ENCODE measurements around the gene FBXW8.

FBXW8 gene

GRCh38 chr12:116996093-116996492 lies 85.3 kb downstream of the FBXW8 start:
- no peak for DNase-seq (ENCODE audit: low read depth)

GRCh38 chr12:116996621-116997020 lies 85.9 kb downstream of the FBXW8 start:
- DNase-seq (ENCODE audit: low read depth): no peak

DNA sequence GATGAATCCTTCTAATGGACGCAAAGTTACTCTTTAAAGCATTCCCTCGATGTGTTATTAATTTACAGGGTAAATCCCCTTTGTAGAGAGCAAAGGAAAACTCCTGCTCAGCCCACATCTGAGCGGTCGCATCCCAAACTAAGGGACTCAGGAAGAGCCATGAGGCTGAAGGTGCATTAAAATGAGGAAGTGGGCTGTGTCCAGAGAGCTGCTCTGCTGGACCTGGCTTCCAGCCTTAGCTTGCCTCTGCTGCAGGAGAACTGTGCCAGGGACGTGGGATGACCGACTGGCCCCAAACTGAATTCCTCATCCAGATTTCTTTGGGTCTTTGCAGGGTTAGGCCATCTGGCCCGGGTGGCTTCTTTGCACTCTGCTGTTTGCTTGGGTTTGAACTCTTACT lies 88.3 kb downstream of the FBXW8 start:
- no peak for DNase-seq (ENCODE audit: low read depth)

GRCh38 chr12:117000316-117000715 lies 89.6 kb downstream of the FBXW8 start:
- no peak for DNase-seq (ENCODE audit: low read depth)

GRCh38 chr12:117002051-117002817 lies 91.5 kb downstream of the FBXW8 start:
- DNase-seq (ENCODE audit: low read depth): no peak

- DNase-seq (ENCODE audit: low read depth): no peak
Measured at GRCh38 chr12:117003883-117004404, 93.2 kb downstream of the FBXW8 start.

DNA sequence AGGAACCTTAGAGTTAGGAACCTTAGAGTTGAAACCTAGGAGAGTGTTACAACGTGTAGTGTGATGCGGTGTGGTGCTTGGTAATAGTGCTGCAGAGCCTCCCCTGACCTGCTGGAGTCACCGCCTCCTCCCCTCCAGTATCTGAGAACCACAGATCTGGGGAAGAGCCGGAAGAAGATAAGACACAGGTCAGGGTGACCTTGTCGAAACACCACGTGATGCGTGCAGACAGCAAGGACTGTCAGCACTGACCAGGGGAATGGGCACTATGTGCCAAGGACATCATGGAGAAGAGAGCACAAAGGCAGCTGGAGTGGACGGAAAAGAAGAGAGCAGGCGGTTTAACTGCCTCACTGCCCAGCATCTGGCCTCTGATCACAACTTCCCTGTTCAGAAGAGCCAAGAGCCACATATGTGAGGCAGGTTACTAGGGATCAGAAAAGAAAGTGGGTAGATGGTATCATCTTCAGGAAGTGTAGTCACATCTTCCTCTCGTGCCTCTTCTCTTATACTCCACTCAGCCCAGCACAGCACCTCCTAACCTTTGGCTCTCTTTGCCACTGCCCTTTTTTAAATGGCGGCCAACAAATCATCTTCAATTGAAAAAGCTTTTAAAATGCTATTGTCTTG lies 94.8 kb downstream of the FBXW8 start:
- DNase-seq (ENCODE audit: low read depth): no peak

- no peak for DNase-seq (ENCODE audit: low read depth)
Measured at GRCh38 chr12:117006333-117006732, 95.6 kb downstream of the FBXW8 start.

- DNase-seq (ENCODE audit: low read depth): no peak
Measured at GRCh38 chr12:117007577-117007976, 96.8 kb downstream of the FBXW8 start.

DNA sequence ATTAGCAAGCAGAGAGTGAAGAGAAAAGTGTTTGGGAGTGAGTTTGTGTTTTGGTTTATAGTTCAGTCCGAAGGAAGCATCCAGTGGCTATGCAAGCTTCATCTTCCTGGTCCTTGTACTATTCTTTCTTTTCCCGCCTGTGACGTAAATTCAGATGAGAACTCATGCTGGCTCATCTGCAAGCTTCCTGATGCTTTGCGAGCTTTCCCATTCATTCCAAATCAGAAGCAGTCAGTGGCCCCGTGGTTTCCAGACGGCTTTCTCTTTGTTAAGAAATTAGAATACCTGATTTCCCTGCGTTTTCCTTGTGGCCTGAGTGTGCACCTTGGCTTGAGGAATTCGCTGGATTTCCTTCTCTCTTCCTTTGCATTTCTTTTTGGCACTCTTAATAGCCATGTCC lies 99.0 kb downstream of the FBXW8 start:
- no peak for DNase-seq (ENCODE audit: low read depth)

GRCh38 chr12:117010693-117011451 lies 100.1 kb downstream of the FBXW8 start:
- no peak for DNase-seq (ENCODE audit: low read depth)

DNA sequence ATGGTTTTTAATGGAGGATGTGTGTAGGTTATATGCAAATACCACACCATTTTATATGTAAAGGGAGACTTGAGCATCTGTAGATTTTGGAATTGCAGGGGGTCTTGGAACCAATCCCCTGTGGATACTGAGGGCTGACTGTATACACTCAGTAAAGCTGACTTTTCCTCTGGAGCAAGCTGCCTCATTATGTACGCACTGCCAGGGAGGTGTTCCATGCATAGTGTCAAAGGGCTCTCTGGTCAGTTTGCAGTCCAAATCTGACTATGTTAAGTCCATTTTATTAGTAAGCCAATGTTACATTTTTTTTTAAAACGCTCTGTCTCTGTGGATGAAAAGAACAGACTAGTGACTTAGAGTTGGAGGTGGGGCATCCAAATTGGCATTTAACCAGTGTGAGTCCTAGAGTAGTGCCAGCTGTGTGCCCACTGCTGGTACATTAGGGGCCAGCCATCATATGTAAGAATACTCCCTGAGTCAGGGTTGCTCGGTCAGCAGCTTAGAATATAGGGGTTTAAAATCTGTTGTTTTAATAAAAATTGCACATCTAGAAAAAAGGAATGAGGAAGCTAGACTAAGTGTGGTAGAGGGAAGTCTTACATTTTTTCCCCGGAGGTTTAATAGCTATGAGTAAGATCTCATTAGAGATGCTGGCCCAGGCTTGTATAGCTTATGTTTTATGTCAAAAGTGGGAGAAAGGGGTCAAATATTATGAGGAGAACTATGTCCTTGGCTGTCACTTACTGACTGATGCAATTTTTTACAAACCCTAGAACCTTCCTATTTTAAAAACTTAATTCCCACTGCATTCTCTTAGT lies 101.4 kb downstream of the FBXW8 start:
- DNase-seq (ENCODE audit: low read depth): no peak

GRCh38 chr12:117013726-117014125 lies 103.0 kb downstream of the FBXW8 start:
- DNase-seq (ENCODE audit: low read depth): no peak

DNA sequence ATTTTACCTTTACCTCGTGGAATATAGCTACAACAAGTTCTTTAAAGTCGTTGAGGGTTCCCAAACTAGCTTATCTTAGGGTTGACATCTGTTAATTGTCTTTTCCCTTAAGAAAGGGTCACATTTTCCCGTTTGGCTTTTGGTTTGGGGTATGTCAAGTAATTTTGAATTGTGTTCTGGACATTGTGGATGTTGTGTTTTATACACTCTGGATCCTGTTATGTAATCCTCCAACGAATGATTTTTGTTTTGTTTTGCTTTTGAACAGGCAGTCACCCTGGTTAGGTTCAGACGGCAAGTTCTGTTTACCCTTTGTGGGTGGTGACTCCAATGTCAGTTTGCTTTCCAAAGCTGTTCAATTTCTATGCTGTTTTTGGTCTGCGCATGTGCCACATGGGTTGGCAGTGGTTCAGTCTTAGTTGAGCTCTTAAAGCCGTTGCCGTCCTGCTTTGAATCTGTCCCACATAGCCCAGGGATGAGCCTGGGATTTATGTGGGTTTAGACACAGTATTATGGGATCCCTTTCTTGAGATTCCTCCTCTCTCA lies 103.7 kb downstream of the FBXW8 start:
- no peak for DNase-seq (ENCODE audit: low read depth)

DNA sequence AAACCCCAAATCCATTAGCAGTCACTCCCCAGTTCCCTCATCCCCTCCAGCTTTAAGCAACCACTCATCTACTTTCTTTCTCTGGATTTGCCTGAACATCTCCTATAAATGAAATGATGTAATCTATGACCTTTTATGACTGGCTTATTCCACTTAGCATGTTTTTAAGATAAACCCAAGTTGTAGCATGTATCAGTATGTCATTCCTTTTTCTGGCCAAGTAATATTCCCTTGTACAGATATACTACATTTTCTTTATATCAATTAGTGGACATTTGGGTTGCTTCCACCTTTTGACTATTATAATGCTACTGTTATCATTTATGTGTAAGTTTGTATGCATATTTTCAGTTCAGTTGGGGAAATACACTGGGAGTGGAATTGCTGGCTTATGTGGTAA lies 105.1 kb downstream of the FBXW8 start:
- no peak for DNase-seq (ENCODE audit: low read depth)

GRCh38 chr12:117017807-117018206 lies 107.1 kb downstream of the FBXW8 start:
- DNase-seq (ENCODE audit: low read depth): no peak

- DNase-seq (ENCODE audit: low read depth): no peak
Measured at GRCh38 chr12:117018276-117018675, 107.5 kb downstream of the FBXW8 start.

GRCh38 chr12:117018685-117019084 lies 107.9 kb downstream of the FBXW8 start:
- DNase-seq (ENCODE audit: low read depth): no peak

DNA sequence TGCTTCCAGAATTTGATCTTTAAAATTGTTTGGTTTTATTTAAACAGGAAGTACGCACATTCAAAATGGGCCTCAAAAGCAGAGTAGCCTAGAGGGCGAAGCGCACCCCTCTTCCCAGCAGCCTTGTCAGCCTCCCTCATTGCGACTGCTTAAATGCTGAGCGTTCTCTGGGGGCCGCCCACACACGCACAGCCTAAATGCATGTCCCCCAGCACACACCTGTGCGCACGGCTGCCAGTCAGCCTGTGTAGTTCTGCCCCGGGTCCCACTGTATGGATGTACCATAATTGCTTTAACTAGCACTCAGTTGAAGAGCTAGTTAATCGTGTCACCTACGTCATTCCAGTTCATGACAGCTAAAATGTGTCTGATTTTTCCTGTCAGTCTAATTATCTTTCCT lies 109.1 kb downstream of the FBXW8 start:
- no peak for DNase-seq (ENCODE audit: low read depth)

GRCh38 chr12:117020536-117021220 lies 109.9 kb downstream of the FBXW8 start:
- no peak for DNase-seq (ENCODE audit: low read depth)

- no peak for DNase-seq (ENCODE audit: low read depth)
Measured at GRCh38 chr12:117022465-117022864, 111.7 kb downstream of the FBXW8 start.
